ENCODE data around the gene EXOC7.

DNA sequence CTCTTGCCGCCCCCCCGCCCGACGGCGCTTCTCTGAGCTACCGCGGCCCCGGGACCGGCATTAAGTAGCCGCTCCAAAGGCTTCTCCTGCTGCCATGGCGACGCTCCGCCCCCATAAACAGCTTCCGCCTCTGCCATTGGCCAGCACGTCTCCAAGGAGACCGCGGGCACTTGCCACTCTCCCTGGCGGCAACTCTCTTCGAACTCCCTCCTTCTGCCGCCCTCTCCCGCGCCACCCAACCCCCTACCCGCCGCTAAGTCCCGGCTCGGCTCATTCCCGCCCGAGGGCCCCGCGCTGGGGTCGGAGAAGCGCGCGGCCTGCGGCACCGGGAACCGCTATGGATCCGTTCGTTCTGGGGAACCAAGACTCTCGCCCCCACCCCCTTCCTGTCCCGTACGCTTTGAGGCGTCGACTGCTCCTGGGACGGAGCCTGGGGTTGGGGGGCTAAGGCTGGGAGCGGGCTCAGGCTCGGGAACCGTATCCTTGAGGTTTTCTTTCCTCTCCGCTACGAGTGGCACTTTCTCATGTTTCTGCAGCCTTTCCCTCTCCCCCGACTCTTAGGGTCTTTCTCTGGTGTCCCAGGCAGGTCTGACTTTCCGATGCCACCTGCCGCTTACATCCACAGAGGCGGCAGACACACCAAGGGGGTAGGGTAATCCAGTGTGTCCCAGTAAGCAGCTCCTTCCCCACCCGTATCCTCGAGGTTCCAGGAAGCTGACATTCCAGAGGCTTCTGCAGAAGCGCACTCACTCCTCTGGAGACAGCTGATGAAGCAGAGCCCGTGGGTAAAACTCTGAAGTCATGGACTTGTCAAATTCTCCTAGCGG is 37.8 kb upstream of the EXOC7 start, which contains the start of gene FOXJ1:
- no peak for TF ChIP-seq POLR2A (IDR thresholded peaks at IDR 0.05)
- TF ChIP-seq, protein P1, sequence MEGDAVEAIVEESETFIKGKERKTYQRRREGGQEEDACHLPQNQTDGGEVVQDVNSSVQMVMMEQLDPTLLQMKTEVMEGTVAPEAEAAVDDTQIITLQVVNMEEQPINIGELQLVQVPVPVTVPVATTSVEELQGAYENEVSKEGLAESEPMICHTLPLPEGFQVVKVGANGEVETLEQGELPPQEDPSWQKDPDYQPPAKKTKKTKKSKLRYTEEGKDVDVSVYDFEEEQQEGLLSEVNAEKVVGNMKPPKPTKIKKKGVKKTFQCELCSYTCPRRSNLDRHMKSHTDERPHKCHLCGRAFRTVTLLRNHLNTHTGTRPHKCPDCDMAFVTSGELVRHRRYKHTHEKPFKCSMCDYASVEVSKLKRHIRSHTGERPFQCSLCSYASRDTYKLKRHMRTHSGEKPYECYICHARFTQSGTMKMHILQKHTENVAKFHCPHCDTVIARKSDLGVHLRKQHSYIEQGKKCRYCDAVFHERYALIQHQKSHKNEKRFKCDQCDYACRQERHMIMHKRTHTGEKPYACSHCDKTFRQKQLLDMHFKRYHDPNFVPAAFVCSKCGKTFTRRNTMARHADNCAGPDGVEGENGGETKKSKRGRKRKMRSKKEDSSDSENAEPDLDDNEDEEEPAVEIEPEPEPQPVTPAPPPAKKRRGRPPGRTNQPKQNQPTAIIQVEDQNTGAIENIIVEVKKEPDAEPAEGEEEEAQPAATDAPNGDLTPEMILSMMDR (IDR thresholded peaks at IDR 0.05) = no peak
